Measurements from ENCODE around the gene PLEKHA4.
"Not testable (repeated sequence)": the region's sequence is repeated elsewhere in the genome, so short reads cannot be mapped to it uniquely, and the experiment has no call there.

The PLEKHA4 gene

GRCh38 chr19:48900477-48901406, 32.3 kb upstream of the PLEKHA4 start:
- peaks cover 7 to 11% of the 10 kb centered on the region in 2 donors for H3K27me3 Mint-ChIP-seq
- peak overlapping the region; percentile 93 to 95 for H3K27ac Mint-ChIP-seq
- peaks cover 20 to 32% of the 10 kb centered on the region in 2 donors for H3K4me1 Mint-ChIP-seq (ENCODE audit: low read depth in 2 of 2)
- H3K4me3 Mint-ChIP-seq: peak overlapping the region; percentile 96 to 99
- H3K36me3 Mint-ChIP-seq (ENCODE audit: insufficient read depth): peaks cover 18% of the 10 kb centered on the region
- peak; percentile 16 for ATAC-seq (replicated peaks)
- peak in 1 of 3 experiments; percentile 23 for DNase-seq
- H3K9me3 Mint-ChIP-seq: no peaks in the 10 kb centered on the region

- no peaks in the 10 kb centered on the region for H3K9me3 Mint-ChIP-seq
- peak within 1 kb of the TSS; percentile 96 to 99 for H3K4me3 Mint-ChIP-seq
- peak within 1 kb of the TSS; percentile 93 to 95 for H3K27ac Mint-ChIP-seq
- H3K36me3 Mint-ChIP-seq (ENCODE audit: insufficient read depth): peaks cover 12% of the 10 kb centered on the region
- H3K4me1 Mint-ChIP-seq (ENCODE audit: low read depth in 2 of 2): peaks cover 20 to 31% of the 10 kb centered on the region in 2 donors
- H3K27me3 Mint-ChIP-seq: peaks cover 15 to 19% of the 10 kb centered on the region in 2 donors
- ATAC-seq (replicated peaks) (peak; percentile 98), DNase-seq (peak; percentile 96 to 98 (median 98))
These were observed 31.5 kb upstream of the PLEKHA4 start, which contains the start of gene NUCB1 for GRCh38 chr19:48899781-48900476. Gene NUCB1, plus strand, starts transcription at chr19:48900312. Its CDS starts 485 bp downstream, at chr19:48900797.

GRCh38 chr19:48899386-48899749, 31.0 kb upstream of the PLEKHA4 start:
- ATAC-seq (replicated peaks); H3K9me3 Mint-ChIP-seq; H3K36me3 Mint-ChIP-seq (ENCODE audit: insufficient read depth); DNase-seq: not testable (repeated sequence)
- peaks cover 20 to 31% of the 10 kb centered on the region in 2 donors for H3K4me1 Mint-ChIP-seq (ENCODE audit: low read depth in 2 of 2)
- peak overlapping the region in 1 of 2 donors; percentile 95 for H3K27ac Mint-ChIP-seq
- peaks cover 20 to 25% of the 10 kb centered on the region in 2 donors for H3K27me3 Mint-ChIP-seq
- H3K4me3 Mint-ChIP-seq: peak overlapping the region; percentile 96 to 99

- ATAC-seq (replicated peaks) (no peak), DNase-seq (no peak)
- H3K27me3 Mint-ChIP-seq: peaks cover 39 to 45% of the 10 kb centered on the region in 2 donors
- H3K4me3 Mint-ChIP-seq: no peak overlapping the region
- no peaks in the 10 kb centered on the region for H3K9me3 Mint-ChIP-seq
- peaks cover 15 to 27% of the 10 kb centered on the region in 2 donors for H3K4me1 Mint-ChIP-seq (ENCODE audit: low read depth in 2 of 2)
- H3K27ac Mint-ChIP-seq: no peak overlapping the region
- H3K36me3 Mint-ChIP-seq (ENCODE audit: insufficient read depth): peaks cover 4% of the 10 kb centered on the region
These were observed 28.8 kb upstream of the PLEKHA4 start for GRCh38 chr19:48897181-48897580.

GRCh38 chr19:48896191-48896720, 27.8 kb upstream of the PLEKHA4 start:
- Mint-ChIP-seq H3K27ac (no peak overlapping the region), H3K9me3 (no peaks in the 10 kb centered on the region), H3K4me3 (peak overlapping the region in 1 of 2 donors; percentile 57), H3K36me3 (ENCODE audit: insufficient read depth) (no peaks in the 10 kb centered on the region), H3K27me3 (peaks cover 48 to 54% of the 10 kb centered on the region in 2 donors), H3K4me1 (ENCODE audit: low read depth in 2 of 2) (peaks cover 15 to 23% of the 10 kb centered on the region in 2 donors)
- ATAC-seq (replicated peaks) (no peak), DNase-seq (no peak)

GRCh38 chr19:48895226-48895625, 26.8 kb upstream of the PLEKHA4 start:
- Mint-ChIP-seq H3K27me3 (peaks cover 53 to 65% of the 10 kb centered on the region in 2 donors), H3K4me1 (ENCODE audit: low read depth in 2 of 2) (peaks cover 6 to 14% of the 10 kb centered on the region in 2 donors), H3K36me3 (ENCODE audit: insufficient read depth) (no peaks in the 10 kb centered on the region), H3K27ac (no peak overlapping the region), H3K9me3 (no peaks in the 10 kb centered on the region), H3K4me3 (no peak overlapping the region)
- no peak for DNase-seq
- ATAC-seq (replicated peaks): no peak

- Mint-ChIP-seq H3K27me3 (peaks cover 44 to 54% of the 10 kb centered on the region in 2 donors), H3K4me3 (no peak overlapping the region), H3K36me3 (ENCODE audit: insufficient read depth) (peaks cover 2% of the 10 kb centered on the region), H3K4me1 (ENCODE audit: low read depth in 2 of 2) (no peaks in the 10 kb centered on the region), H3K27ac (no peak overlapping the region), H3K9me3 (no peaks in the 10 kb centered on the region)
- DNase-seq (no peak), ATAC-seq (replicated peaks) (no peak)
These were observed 22.1 kb upstream of the PLEKHA4 start for GRCh38 chr19:48890551-48890950.

- peaks cover 34 to 43% of the 10 kb centered on the region in 2 donors for H3K27me3 Mint-ChIP-seq
- not testable (repeated sequence) for H3K4me3 Mint-ChIP-seq; H3K36me3 Mint-ChIP-seq (ENCODE audit: insufficient read depth); H3K27ac Mint-ChIP-seq; ATAC-seq (replicated peaks); DNase-seq; H3K4me1 Mint-ChIP-seq (ENCODE audit: low read depth in 2 of 2); H3K9me3 Mint-ChIP-seq
These were observed 21.1 kb upstream of the PLEKHA4 start for GRCh38 chr19:48889496-48889895.

- Mint-ChIP-seq H3K27me3 (peaks cover 23 to 30% of the 10 kb centered on the region in 2 donors), H3K4me1 (ENCODE audit: low read depth in 2 of 2) (no peaks in the 10 kb centered on the region), H3K27ac (no peak overlapping the region), H3K36me3 (ENCODE audit: insufficient read depth) (peaks cover 19% of the 10 kb centered on the region), H3K9me3 (no peaks in the 10 kb centered on the region), H3K4me3 (no peak overlapping the region)
- DNase-seq: no peak
- ATAC-seq (replicated peaks): no peak
These were observed 19.6 kb upstream of the PLEKHA4 start for GRCh38 chr19:48887861-48888612.

GRCh38 chr19:48883726-48884125, 15.3 kb upstream of the PLEKHA4 start:
- Mint-ChIP-seq H3K27ac (peak overlapping the region in 1 of 2 donors; percentile 100), H3K4me3 (peak overlapping the region in 1 of 2 donors; percentile 63), H3K9me3 (no peaks in the 10 kb centered on the region), H3K27me3 (no peaks in the 10 kb centered on the region), H3K4me1 (ENCODE audit: low read depth in 2 of 2) (no peaks in the 10 kb centered on the region), H3K36me3 (ENCODE audit: insufficient read depth) (peaks cover 62% of the 10 kb centered on the region)
- DNase-seq (no peak), ATAC-seq (replicated peaks) (no peak)

- DNase-seq (peak in 1 of 3 experiments; percentile 47), ATAC-seq (replicated peaks) (peak; percentile 54)
- peaks cover 0 to 4% of the 10 kb centered on the region in 2 donors for H3K4me1 Mint-ChIP-seq (ENCODE audit: low read depth in 2 of 2)
- H3K36me3 Mint-ChIP-seq (ENCODE audit: insufficient read depth): peaks cover 79% of the 10 kb centered on the region
- peak overlapping the region; percentile 86 to 100 for H3K27ac Mint-ChIP-seq
- H3K4me3 Mint-ChIP-seq: peak overlapping the region in 1 of 2 donors; percentile 60
- H3K27me3 Mint-ChIP-seq: no peaks in the 10 kb centered on the region
- no peaks in the 10 kb centered on the region for H3K9me3 Mint-ChIP-seq
These were observed 13.6 kb upstream of the PLEKHA4 start for GRCh38 chr19:48881741-48882657.

GRCh38 chr19:48879696-48880095, 11.3 kb upstream of the PLEKHA4 start:
- DNase-seq; H3K27me3 Mint-ChIP-seq; ATAC-seq (replicated peaks); H3K9me3 Mint-ChIP-seq: not testable (repeated sequence)
- H3K36me3 Mint-ChIP-seq (ENCODE audit: insufficient read depth): peaks cover 98% of the 10 kb centered on the region
- peak overlapping the region in 1 of 2 donors; percentile 20 for H3K4me3 Mint-ChIP-seq
- peak overlapping the region; percentile 82 to 100 for H3K27ac Mint-ChIP-seq
- peaks cover 17 to 20% of the 10 kb centered on the region in 2 donors for H3K4me1 Mint-ChIP-seq (ENCODE audit: low read depth in 2 of 2)

All from effector memory CD8-positive, alpha-beta T cell (primary cell).